Measurements from ENCODE around the gene MT1F.

DNA sequence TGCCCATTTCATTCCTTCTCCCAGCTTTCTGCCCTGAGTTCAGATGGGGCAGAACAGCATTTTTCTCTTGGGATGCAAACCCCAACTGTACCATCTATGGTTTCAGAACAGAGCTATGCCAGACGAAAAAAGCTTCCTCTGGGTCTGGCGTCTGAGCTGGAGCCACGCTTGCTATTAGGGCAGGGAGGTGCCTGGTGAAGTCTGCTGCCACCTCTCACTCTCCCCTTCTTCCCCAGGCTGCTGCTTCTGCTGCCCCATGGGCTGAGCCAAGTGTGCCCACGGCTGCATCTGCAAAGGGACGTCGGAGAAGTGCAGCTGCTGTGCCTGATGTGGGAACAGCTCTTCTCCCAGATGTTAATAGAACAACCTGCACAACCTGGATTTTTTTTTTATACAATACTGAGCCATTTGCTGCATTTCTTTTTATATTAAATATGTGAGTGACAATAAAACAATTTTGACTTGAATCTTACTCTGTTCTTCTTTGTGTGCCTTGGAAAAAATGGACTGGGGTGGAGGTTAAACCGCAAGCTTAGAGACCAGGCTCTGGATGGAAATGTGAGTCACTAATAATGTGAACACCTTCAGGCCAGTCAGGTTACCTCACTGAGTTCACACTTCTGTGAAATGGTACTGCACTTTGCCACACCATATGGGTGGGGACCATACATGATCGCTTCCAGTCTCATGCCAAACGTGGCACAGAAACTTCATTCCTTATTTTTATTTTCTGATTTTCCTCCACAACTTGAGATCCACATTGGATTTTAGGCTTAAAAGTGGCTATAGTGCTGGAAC lies 20.9 kb upstream of the MT1F start:
- no peak for TF ChIP-seq POLR2A (IDR thresholded peaks at IDR 0.05; ENCODE audit: low read depth, low read length)
- no peak for TF ChIP-seq POLR2AphosphoS5 (IDR thresholded peaks at IDR 0.05; ENCODE audit: low read depth, low read length)

All from GM12891 (cell line).